HepG2 (cell line): ENCODE data around the gene PHACTR3. TPM values are rescaled to one million over a fixed set of nuclear protein-coding genes. Genes with fewer than 3 reads are reported as not detected.

ENCODE experiments used
- CBX5 ChIP-seq: sonication (generic); formaldehyde crosslinking; IDR thresholded peaks from 2 replicates; pipeline ENCODE4 v1.4.0; 2020; ENCODE audit warnings: missing genetic modification reagents, borderline replicate concordance
- FOXC1 ChIP-seq: sonication (generic); formaldehyde crosslinking; IDR thresholded peaks from 2 replicates; pipeline ENCODE4 v1.8.0; 2022; ENCODE audit warnings: mild to moderate bottlenecking, missing genetic modification reagents, borderline replicate concordance
- HNRNPLL ChIP-seq: fragments of 200-400 bp; formaldehyde crosslinking; IDR thresholded peaks from 2 replicates; pipeline ENCODE4 v1.6.1; 2017; ENCODE audit warnings: mild to moderate bottlenecking, low read depth, low read length; ENCODE audit not compliant: poor library complexity, severe bottlenecking
- KDM2A ChIP-seq: sonication (generic); formaldehyde crosslinking; IDR thresholded peaks from 2 replicates; pipeline ENCODE4 v1.4.0; 2020; ENCODE audit warnings: low read depth, missing genetic modification reagents, borderline replicate concordance
- KDM4B ChIP-seq: sonication (generic); formaldehyde crosslinking; IDR thresholded peaks from 2 replicates; pipeline ENCODE4 v1.4.0; 2020; ENCODE audit warnings: missing genetic modification reagents
- MED1 ChIP-seq: sonication (generic); formaldehyde crosslinking; IDR thresholded peaks from 2 replicates; pipeline ENCODE4 v1.4.0; 2020; ENCODE audit warnings: missing genetic modification reagents
- MXD4 ChIP-seq: IDR thresholded peaks from 2 replicates; pipeline ENCODE4 v1.6.1; 2016; ENCODE audit warnings: mild to moderate bottlenecking, missing biosample characterization, missing genetic modification reagents
- NFKB2 ChIP-seq: sonication (generic); formaldehyde crosslinking; IDR thresholded peaks from 2 replicates; pipeline ENCODE4 v1.4.0; 2020; ENCODE audit warnings: missing genetic modification reagents, borderline replicate concordance
- NRL ChIP-seq: sonication (generic); formaldehyde crosslinking; IDR thresholded peaks from 2 replicates; pipeline ENCODE4 v1.5.0; 2020; ENCODE audit warnings: missing genetic modification reagents, mild to moderate bottlenecking, moderate library complexity, borderline replicate concordance
- SMAD1 ChIP-seq: sonication (generic); formaldehyde crosslinking; IDR thresholded peaks from 2 replicates; pipeline ENCODE4 v1.4.0; 2020; ENCODE audit warnings: missing genetic modification reagents, low read depth, mild to moderate bottlenecking, borderline replicate concordance
- SRY ChIP-seq: sonication (generic); formaldehyde crosslinking; IDR thresholded peaks from 2 replicates; pipeline ENCODE4 v1.8.0; 2022; ENCODE audit warnings: mild to moderate bottlenecking, missing genetic modification reagents
- STAG1 ChIP-seq: sonication (generic); formaldehyde crosslinking; IDR thresholded peaks from 2 replicates; pipeline ENCODE4 v1.4.0; 2020; ENCODE audit warnings: missing genetic modification reagents
- U2AF1 ChIP-seq: fragments of 200-400 bp; formaldehyde crosslinking; optimal IDR thresholded peaks from 2 replicates; pipeline ENCODE3; 2017; ENCODE audit warnings: mild to moderate bottlenecking, low read depth, low read length
- ZFP36 ChIP-seq: fragments of 150-350 bp; IDR thresholded peaks from 2 replicates; pipeline ENCODE4 v1.6.1; 2018; ENCODE audit warnings: borderline replicate concordance, low read length, low read depth; ENCODE audit not compliant: partially characterized antibody
- ZFP90 ChIP-seq: sonication (generic); formaldehyde crosslinking; IDR thresholded peaks from 2 replicates; pipeline ENCODE4 v1.8.0; 2022; ENCODE audit warnings: missing genetic modification reagents, mild to moderate bottlenecking, inconsistent platforms, borderline replicate concordance
- ZNF350 ChIP-seq: sonication (generic); formaldehyde crosslinking; IDR thresholded peaks from 2 replicates; pipeline ENCODE4 v1.4.0; 2020; ENCODE audit warnings: mild to moderate bottlenecking, low read depth, missing genetic modification reagents, borderline replicate concordance
- ZNF737 ChIP-seq: sonication (generic); formaldehyde crosslinking; IDR thresholded peaks from 2 replicates; pipeline ENCODE4 v1.5.0; 2020; ENCODE audit warnings: missing genetic modification reagents, mild to moderate bottlenecking, borderline replicate concordance
- ZSCAN31 ChIP-seq: sonication (generic); formaldehyde crosslinking; IDR thresholded peaks from 2 replicates; pipeline ENCODE4 v1.5.0; 2020; ENCODE audit warnings: low read depth, mild to moderate bottlenecking, missing genetic modification reagents
- polyA plus RNA-seq, 8 experiments: library from polyadenylated mRNA; depleted of rRNA in 3 of 8; stranded (reverse) in 7 of 8; unstranded in 1 of 8; fragments of >200 nt; fragmentation: Illumina TruSeq in 4 of 8; extraction: Trizol in 4 of 8; gene quantifications; 2 replicates each; pipeline versions ENCODE4 v1.2.1 to v1.2.3, GENCODE V29; 2011 to 2016; ENCODE audit warnings: low read depth in 4 of 8, missing spikeins in 1 of 8, mixed read lengths in 1 of 8; ENCODE audit not compliant: insufficient read depth in 1 of 8
- total RNA-seq, 5 experiments: library from RNA; depleted of rRNA; stranded (reverse); fragments of >200 nt; fragmentation: Illumina TruSeq; extraction: Trizol; gene quantifications; 2 replicates each; pipeline ENCODE4 v1.2.3, GENCODE V29; 2016; ENCODE audit warnings: low read depth in 1 of 5
- TF ChIP-seq, protein P1 (sequence below): sonication (generic); formaldehyde crosslinking; IDR thresholded peaks from 2 replicates; pipeline ENCODE4; 2020; ENCODE audit warnings: missing genetic modification reagents, mild to moderate bottlenecking, borderline replicate concordance
- TF ChIP-seq, protein P2 (sequence below): sonication (generic); formaldehyde crosslinking; conservative IDR thresholded peaks from 2 replicates; pipeline ENCODE4 v1.8.0; 2022; ENCODE audit warnings: low read depth, missing genetic modification reagents
- TF ChIP-seq, protein P3 (sequence below): sonication (generic); formaldehyde crosslinking; IDR thresholded peaks from 2 replicates; pipeline ENCODE4 v1.4.0; 2020; ENCODE audit warnings: missing genetic modification reagents; ENCODE audit errors: not compliant biosample characterization
- TF ChIP-seq, protein P4 (sequence below), 2 experiments: fragments of 450-650 bp in 1 of 2; sonication (generic) in 1 of 2; formaldehyde crosslinking; IDR thresholded peaks; 2 replicates each; pipeline versions ENCODE4 v1.5.0 to v1.8.0; 2020 to 2022; ENCODE audit warnings: mild to moderate bottlenecking in 1 of 2, missing genetic modification reagents in 1 of 2

The PHACTR3 gene
- total and polyA plus RNA-seq, 2 of the 13 experiments (the other 11 are each of a cell fraction or from before 2014, with no cell fraction given) = not detected

DNA sequence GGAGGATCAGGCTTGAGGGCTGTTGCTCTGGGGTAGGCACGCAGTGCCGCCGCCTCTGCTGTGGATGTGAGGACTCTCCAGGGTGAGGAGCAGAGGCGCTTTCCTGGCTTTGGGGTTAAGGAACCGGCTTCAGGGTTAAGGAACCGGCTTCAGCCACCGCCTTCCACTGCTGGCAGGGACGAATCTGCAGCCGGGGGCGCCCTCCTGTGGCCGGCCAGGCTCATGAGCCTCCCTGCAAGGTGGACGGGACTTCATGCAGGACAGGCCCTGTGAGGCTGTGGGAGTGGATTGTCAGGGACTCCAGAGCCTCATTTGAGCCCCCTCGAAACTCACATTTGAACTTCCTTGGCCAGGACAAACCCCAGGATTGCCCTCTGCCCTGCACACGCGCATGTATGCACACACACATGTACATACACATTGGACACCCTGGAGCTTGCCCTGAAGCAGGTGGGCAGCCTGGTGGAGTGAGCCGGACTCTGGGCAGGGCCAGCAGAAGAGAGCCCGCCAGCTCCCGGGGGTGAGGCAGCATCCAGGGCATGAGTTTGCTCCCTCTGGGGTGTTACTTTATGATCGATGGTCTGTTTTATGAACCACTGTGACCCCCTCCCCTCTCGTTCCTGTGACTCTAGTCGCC lies 146.9 kb downstream of the PHACTR3 start (continued):
- TF ChIP-seq, protein P1, sequence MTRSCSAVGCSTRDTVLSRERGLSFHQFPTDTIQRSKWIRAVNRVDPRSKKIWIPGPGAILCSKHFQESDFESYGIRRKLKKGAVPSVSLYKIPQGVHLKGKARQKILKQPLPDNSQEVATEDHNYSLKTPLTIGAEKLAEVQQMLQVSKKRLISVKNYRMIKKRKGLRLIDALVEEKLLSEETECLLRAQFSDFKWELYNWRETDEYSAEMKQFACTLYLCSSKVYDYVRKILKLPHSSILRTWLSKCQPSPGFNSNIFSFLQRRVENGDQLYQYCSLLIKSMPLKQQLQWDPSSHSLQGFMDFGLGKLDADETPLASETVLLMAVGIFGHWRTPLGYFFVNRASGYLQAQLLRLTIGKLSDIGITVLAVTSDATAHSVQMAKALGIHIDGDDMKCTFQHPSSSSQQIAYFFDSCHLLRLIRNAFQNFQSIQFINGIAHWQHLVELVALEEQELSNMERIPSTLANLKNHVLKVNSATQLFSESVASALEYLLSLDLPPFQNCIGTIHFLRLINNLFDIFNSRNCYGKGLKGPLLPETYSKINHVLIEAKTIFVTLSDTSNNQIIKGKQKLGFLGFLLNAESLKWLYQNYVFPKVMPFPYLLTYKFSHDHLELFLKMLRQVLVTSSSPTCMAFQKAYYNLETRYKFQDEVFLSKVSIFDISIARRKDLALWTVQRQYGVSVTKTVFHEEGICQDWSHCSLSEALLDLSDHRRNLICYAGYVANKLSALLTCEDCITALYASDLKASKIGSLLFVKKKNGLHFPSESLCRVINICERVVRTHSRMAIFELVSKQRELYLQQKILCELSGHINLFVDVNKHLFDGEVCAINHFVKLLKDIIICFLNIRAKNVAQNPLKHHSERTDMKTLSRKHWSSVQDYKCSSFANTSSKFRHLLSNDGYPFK (CRISPR knock-in tag) = peak; percentile 20; the same call in 1 of the 2 replicates
- TF ChIP-seq KDM4B (no peak), ZNF737 (0 out of 2 replicates have a peak, but pooled peaks have one; percentile 51), U2AF1 (no peak), MED1 (no peak), MXD4 (CRISPR knock-in tag) (no peak), KDM2A (peak; percentile 59; the same call in 1 of the 2 replicates), CBX5 (CRISPR knock-in tag) (no peak), NFKB2 (CRISPR knock-in tag) (peak; percentile 46; the same call in 1 of the 2 replicates), ZNF350 (CRISPR knock-in tag) (0 out of 2 replicates have a peak, but pooled peaks have one; percentile 20), ZFP90 (CRISPR knock-in tag) (no peak), NRL (CRISPR knock-in tag) (0 out of 2 replicates have a peak, but pooled peaks have one; percentile 28), HNRNPLL (peak; percentile 27), ZSCAN31 (CRISPR knock-in tag) (no peak), STAG1 (peak; percentile 91), FOXC1 (CRISPR knock-in tag) (no peak), SRY (no peak), SMAD1 (CRISPR knock-in tag) (0 out of 2 replicates have a peak, but pooled peaks have one; percentile 56), ZFP36 (peak; percentile 31)
- TF ChIP-seq, protein P2, sequence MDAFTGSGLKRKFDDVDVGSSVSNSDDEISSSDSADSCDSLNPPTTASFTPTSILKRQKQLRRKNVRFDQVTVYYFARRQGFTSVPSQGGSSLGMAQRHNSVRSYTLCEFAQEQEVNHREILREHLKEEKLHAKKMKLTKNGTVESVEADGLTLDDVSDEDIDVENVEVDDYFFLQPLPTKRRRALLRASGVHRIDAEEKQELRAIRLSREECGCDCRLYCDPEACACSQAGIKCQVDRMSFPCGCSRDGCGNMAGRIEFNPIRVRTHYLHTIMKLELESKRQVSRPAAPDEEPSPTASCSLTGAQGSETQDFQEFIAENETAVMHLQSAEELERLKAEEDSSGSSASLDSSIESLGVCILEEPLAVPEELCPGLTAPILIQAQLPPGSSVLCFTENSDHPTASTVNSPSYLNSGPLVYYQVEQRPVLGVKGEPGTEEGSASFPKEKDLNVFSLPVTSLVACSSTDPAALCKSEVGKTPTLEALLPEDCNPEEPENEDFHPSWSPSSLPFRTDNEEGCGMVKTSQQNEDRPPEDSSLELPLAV = no peak
- TF ChIP-seq, protein P3, sequence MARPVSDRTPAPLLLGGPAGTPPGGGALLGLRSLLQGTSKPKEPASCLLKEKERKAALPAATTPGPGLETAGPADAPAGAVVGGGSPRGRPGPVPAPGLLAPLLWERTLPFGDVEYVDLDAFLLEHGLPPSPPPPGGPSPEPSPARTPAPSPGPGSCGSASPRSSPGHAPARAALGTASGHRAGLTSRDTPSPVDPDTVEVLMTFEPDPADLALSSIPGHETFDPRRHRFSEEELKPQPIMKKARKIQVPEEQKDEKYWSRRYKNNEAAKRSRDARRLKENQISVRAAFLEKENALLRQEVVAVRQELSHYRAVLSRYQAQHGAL (CRISPR knock-in tag) = no peak
- TF ChIP-seq, protein P4, sequence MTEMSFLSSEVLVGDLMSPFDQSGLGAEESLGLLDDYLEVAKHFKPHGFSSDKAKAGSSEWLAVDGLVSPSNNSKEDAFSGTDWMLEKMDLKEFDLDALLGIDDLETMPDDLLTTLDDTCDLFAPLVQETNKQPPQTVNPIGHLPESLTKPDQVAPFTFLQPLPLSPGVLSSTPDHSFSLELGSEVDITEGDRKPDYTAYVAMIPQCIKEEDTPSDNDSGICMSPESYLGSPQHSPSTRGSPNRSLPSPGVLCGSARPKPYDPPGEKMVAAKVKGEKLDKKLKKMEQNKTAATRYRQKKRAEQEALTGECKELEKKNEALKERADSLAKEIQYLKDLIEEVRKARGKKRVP (CRISPR knock-in tag; IDR thresholded peaks at IDR 0.05) = no peak
